ENCODE results near the gene TNS2. TPM values are rescaled to one million over a fixed set of nuclear protein-coding genes. Genes with fewer than 3 reads are reported as not detected.
"Not testable (repeated sequence)": the region's sequence is repeated elsewhere in the genome, so short reads cannot be mapped to it uniquely, and the experiment has no call there.

The TNS2 gene
- total RNA-seq, 1 donor from 2014 or later = 14.9 TPM

DNA sequence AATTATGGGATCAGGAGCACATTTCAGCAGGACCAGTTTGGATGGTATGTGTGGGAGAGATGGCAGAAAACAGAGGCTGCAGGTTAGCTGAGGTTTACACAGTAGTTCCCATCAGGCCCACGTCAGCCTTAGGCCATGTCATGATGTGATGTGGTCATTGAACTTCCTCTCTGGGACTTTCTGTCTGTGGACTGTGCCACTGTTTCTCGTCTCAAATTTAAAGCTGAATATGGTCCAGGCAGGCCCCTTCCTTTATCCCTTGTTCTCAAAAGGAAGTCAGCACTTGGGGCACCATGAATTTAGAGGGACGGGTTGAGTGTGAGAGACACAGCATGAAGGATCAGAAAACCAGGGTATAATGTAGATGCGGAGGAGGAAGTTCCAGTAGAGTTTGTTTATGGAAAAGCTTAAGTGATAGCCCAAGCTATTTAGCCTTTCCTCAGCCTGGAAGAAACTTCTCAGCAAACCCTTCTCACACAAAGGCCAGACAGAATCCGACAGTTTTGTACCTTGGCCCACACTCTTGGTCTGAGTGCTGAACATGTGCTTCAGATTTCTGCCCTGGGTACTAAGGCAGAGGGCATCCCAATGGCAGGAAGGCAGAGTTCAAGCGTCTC is 44.0 kb downstream of the TNS2 start:
- DNase-seq (ENCODE audit: low read depth, low spot score) = no peak

DNA sequence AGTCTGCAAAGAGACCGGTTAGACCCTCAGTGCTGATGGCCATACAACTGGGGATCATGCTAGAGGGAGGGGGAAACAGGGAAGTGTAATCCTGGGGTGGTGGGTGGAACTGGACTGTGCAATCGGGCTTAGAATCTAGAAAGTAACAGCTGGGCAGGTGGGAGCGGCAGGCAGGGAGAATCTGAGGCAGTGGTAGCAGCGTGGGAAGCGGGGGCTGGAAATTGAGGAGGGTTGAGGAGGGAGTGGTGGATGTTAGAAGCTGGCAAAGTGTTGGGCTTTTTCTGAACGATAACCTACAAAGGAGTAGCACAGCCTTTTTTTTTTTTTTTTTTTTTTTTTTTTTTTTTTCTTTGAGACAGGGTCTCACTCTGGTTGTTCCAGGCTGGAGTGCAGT is 44.5 kb downstream of the TNS2 start:
- no peak for DNase-seq (ENCODE audit: low read depth, low spot score)

DNA sequence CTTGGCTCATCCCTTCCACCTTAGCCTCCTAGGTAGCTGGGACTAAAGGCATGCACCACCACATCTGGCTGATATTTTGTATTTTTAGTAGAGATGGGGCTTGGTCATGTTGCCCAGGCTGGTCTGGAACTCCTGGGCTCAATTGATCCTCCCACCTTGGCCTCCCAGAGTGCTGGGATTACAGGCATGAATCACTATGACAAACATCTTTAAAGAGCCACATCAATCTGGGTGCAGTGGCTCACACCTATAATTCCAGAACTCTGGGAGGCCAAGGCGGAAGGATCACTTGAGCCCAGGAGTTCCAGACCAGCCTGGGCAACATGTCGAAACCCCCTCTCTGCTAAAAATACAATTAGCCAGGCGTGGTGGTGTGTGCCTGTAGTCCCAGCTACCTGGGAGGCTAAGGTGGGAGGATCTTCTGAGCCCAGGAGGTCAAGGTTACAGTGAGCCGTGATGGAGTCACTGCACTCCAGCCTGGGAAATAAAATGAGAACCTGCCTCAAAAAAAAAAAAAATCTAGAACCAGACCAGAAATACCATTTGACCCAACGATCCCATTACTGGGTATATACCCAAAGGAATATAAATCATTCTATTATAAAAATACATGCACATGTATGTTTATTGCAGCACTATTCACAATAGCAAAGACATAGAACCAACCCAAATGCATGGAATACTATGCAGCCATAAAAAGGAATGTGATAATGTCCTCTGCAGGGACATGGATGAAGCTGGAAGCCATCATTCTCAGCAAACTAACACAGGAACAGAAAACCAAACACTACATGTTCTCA is 45.1 kb downstream of the TNS2 start:
- DNase-seq (ENCODE audit: low read depth, low spot score) = not testable (repeated sequence)

DNA sequence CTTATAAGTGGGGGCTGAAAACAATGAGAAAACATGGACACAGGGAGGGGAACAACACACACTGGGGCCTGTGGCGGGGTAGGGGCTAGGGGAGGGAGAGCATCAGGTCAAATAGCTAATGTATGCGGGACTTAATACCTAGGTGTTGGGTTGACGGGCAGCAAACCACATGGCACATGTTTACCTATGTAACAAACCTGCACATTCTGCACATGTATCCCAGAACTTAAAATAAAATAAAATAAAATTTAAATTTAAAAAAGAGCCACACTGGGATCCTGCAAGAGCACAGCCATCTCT is 45.7 kb downstream of the TNS2 start:
- not testable (repeated sequence) for DNase-seq (ENCODE audit: low read depth, low spot score)

DNA sequence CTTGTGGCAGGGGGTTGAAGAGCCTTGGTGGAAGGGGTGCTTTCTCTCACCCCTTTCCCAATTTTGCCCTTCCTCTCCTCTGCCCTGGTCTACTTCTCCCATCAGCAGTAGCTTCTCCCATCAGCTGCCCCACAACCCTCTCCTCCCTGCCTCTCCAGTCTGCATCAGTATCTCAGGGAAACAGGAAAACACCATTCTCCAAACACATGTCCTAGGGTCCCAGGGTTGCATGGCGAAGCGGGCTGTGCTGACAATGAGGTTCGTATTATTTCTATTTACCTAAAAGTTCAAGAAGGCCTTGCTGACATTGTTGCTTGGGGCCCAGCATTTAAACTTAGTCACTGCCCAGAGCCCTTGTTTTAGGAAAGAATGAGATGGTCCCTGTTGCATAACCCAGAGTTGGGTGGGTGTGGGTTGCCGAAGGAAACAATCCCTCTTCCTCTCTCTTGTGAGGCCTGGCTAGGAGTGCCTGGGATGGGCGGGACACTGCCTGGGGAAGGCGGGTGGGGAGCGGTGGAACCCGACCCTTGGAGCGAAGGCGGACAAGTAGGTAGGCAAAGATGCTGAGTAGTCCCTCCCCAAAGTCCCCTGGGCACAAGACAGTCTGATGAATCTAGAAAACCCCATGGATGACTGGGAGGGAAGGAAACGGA is 46.4 kb downstream of the TNS2 start:
- DNase-seq (ENCODE audit: low read depth, low spot score) = no peak

DNA sequence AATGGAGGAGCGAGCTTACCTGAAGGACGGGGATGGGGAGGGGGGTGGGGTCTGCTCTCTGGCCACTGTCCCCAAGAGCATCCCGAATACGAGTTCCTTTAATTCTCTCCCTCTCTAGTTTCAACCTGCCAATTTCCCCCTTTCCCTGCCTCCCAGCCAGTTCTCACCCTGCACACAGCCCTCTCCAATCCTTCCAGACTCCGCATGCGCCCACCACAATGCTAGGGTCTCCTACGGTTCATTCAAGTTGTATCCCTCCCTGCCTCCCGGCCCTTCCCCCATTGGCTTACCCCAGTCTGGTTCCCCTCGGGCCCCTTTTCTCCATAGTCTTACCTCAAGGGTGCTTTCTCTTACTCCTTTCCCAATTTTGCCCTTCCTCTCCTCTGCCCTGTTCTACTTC is 46.9 kb downstream of the TNS2 start:
- DNase-seq (ENCODE audit: low read depth, low spot score) = no peak

DNA sequence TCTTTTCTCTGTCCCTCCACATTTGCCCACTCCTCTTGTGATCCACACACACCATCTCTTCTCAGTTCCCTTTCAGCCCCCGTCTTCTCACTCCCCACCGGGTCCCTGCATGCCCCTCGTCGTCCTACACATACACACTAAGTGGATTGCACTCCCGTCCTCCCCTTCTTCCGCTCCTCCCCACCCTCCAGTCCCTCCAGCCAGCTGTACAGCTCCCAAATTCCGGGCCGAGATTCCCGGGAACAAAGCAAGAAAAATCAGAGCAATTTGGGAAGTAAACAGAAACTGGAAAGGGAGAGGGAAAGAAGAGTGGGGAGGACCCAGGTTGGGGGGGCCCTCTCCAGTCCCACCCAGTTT is 47.3 kb downstream of the TNS2 start:
- DNase-seq (ENCODE audit: low read depth, low spot score) = no peak

DNA sequence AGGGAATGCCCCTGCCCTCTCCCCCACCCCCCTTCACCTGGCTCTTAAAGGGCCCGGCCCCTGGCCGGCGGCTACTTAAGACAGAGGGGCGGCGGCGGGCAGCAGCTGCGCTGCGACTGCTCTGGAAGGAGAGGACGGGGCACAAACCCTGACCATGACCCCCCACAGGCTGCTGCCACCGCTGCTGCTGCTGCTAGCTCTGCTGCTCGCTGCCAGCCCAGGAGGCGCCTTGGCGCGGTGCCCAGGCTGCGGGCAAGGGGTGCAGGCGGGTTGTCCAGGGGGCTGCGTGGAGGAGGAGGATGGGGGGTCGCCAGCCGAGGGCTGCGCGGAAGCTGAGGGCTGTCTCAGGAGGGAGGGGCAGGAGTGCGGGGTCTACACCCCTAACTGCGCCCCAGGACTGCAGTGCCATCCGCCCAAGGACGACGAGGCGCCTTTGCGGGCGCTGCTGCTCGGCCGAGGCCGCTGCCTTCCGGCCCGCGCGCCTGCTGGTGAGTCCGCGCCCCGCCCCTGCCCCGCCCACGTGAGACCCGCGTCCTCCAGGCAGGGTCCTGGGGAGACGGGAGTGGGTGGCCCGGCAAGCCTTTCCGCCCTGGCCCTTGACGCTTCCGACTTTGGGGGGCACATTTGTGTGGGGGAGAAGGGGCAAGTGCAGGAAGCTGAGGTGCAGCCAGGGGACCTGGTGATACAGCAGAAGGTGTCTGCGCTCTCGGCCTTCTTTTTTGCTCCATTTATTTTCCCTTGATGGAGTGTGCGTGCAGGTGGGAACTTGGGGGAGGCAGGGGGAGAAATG is 47.9 kb downstream of the TNS2 start, which contains the start of gene IGFBP6:
Gene IGFBP6 (plus strand): TSS at position 104 of the 790 bp plus-strand sequence. CDS start 51 bp downstream, at position 155.
- no peak for DNase-seq (ENCODE audit: low read depth, low spot score)

DNA sequence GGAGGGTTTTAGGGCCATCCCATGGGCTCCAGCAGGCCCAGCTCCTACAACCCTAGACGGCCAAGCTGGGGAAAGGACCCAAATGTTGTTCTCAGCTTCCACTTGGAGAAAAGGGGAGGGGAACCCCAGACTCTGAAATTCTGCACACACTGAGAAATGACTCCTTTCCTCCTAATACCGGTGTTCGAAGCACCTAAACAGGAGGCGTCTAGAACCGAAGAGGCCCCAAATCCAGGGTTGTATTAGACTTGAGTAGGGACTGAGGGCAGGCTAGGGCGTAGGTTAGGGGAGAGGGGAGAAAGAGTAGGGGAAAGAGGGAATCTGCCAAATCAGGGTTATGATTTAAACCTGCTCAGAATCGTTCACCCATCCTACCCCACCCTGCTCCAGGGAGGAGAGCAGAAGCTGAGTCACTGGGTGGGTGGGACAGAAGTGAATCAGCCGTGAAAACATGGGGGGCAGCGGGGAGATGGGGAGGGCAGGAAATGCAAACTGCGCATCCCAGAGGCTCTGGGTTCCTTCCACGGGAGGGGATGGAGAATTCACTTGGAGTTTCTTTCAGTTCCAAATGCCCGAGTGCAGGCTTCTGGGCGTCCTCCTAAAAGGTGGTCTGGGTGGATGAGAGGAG is 48.6 kb downstream of the TNS2 start:
- DNase-seq (ENCODE audit: low read depth, low spot score) = no peak

DNA sequence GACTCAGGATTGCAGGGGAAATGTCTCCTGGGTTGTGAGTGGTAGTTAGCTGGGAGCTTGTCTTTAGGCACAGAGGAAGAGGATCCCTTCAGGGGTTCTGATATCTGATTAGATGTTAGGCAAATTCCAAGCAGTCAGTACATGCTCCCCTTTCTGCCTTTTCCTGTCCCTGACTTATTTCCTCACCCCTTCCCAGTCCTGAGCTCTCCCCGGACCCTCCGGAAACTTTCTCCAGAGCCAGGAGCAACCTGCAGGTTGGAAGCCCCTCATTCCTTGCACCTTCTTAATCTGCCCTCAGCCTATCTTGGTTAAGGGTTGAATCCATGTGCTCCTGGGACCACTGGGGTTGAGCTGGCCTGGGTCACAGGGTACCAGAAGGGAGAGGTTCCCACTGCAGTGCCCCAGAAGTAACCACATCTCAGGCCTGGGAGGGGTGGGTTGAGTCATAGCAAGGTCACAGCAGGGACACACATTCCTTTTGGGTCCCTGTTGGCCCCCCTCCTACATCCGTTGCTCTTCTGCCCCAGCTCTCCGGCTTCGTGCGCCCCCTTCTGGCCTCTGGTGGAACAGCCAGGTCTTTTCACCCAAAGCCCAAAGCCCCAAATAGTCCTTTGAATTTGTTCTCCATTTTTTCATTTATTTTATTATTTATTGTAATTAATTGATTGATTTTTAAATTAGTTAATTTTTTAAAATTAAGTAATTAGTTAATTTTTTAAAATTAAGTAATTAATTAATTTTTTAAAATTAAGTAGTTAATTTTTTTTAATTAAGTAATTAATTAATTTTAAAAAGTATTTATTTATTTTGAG is 49.4 kb downstream of the TNS2 start:
- DNase-seq (ENCODE audit: low read depth, low spot score) = peak; percentile 54

DNA sequence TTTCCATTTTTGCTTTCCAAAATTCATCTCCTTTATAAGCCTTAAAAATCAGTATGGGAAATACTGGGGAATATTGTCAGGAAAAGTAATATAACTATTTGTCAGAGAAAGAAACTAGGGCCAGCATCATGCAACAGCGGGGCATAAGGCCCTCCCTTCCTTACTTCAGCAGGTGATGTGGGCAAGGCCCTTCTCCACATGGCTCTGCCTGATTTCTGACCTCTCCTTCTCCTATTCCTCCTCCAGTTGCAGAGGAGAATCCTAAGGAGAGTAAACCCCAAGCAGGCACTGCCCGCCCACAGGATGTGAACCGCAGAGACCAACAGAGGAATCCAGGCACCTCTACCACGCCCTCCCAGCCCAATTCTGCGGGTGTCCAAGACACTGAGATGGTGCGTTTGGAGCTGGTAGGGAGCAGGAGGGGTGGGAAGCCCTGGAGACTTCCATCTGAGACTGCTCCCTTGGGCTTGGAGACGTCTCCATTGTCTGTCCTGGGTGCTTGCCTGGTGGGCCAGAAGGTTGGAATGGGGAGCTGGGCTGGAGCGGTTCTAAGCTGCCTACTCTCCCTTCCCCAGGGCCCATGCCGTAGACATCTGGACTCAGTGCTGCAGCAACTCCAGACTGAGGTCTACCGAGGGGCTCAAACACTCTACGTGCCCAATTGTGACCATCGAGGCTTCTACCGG is 50.7 kb downstream of the TNS2 start:
- DNase-seq (ENCODE audit: low read depth, low spot score) = no peak

DNA sequence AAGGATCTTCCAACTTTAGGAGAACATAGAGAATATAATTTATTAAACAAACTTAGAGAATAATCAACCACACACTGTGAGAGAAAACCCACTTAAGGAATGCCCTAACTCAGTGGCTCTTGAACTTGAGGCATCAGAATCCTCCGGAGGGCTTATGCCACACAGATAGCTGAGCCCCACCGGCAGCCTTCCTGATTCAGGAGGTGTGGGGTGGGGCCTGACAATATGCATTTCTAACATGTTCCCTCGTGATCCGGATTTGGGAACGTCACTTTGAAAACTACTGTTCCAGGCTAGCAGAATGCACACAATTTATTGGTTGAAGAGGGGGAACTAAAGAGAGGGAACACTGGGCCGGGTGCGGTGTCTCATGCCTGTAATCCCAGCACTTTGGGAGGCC is 51.4 kb downstream of the TNS2 start:
- no peak for DNase-seq (ENCODE audit: low read depth, low spot score)

DNA sequence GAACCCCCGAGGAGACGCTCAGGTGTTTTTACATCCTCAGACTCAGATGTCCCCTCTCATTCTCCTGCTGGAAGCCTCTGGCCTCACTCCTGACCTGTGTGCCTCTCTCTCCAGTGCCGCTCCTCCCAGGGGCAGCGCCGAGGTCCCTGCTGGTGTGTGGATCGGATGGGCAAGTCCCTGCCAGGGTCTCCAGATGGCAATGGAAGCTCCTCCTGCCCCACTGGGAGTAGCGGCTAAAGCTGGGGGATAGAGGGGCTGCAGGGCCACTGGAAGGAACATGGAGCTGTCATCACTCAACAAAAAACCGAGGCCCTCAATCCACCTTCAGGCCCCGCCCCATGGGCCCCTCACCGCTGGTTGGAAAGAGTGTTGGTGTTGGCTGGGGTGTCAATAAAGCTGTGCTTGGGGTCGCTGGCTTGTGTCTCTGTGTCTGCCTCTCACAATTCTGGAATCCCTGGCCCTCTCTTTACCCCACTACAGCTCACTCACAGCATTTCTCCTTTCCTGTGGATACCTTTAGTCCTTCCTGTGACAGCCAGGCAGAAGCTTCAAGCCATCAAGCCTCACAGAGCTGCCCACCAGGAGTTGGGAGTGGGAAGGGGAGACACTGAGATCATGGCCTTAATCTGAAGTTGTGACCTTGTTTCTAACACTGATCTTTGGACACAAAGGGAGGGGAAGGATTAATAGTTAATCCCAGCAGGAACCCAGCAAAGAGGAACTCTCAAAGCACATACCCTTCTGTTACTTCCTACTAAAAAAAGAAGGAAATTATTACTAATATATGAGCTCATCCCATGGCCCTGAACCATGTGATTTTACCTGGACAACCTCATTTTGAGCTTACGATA is 52.3 kb downstream of the TNS2 start:
- no peak for DNase-seq (ENCODE audit: low read depth, low spot score)

DNA sequence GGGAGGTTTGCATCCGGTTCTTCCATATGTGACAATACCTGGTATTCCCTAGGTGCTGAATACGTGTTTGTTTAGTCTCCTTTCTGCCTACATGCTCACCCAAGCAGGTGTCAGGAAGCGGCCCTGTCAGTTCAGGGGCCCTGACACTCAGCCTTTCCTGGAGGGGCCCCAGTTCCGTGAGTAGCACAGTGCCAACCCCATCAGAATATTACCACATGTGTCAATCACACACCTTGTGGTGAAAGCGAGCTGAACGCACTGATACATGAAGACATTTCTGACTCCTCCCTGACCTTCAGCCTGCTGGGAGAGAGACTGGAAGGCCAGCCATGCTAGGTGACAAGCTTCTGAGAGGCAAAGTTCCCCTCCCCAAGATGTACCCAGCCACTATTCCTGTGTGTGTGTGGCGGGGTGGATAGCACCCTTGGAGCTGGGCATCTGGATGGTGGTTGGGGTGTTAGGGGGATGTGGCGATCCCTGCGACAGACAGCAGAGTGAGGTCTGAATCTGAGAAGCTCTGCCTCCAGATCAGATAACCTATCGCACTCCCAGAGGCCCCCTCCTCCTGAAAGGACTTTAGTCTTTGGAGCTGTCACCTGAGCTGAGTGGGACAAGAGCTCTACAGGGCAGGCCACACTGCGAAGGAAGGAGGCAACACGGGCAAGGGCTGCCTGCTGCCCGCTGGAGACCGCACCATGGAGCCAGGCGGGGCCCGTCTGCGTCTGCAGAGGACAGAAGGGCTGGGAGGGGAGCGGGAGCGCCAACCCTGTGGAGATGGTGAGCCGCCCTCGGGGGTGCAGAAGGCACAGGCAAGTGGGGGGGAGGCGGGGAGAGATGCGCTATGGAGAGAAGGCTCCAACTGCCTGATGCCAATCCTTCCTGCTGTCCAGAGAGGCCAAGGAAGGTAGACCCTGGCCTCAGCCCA is 53.3 kb downstream of the TNS2 start, which contains the start of gene SOAT2:
Gene SOAT2 (plus strand): TSS at position 604 of the 925 bp plus-strand sequence. CDS start 92 bp downstream, at position 696.
- DNase-seq (ENCODE audit: low read depth, low spot score) = no peak

DNA sequence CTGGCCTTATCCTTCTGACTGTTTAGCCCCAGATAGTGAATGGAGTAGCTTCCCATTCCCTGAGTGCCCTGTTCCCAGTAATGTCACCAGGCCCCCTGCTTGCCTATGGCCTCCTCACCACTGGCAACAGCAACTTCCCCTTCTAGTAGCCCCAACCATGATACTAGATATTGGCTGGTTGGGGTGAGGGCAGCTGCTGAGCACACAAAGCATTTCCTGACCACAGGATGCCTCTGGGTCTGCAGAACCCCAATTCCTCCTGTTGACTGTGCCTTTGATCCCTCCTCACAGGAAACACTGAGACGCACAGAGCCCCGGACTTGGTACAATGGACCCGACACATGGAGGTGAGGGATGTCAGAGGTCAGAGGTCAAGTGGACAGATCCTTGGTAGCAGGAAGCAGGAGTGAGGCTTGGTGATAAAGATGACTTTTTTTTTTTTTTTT is 54.0 kb downstream of the TNS2 start:
- no peak for DNase-seq (ENCODE audit: low read depth, low spot score)

DNA sequence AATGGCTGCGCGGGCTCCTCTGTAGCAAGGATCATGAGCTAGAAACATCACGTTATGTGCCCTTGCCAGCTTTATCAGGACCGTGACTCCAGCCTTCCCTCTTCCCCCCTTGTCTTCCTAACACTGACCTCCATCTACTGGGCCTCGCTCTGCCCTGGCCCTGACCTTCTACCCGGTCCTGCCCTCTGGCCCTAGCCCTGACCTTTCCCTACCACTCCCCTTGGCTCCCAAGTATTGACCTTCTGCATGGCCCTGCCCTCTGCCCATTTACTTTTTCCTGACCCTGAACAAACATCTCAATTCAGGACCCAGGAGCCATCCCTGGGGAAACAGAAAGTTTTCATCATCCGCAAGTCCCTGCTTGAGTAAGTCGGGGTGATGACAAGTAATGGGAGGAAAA is 55.4 kb downstream of the TNS2 start:
- DNase-seq (ENCODE audit: low read depth, low spot score) = no peak

DNA sequence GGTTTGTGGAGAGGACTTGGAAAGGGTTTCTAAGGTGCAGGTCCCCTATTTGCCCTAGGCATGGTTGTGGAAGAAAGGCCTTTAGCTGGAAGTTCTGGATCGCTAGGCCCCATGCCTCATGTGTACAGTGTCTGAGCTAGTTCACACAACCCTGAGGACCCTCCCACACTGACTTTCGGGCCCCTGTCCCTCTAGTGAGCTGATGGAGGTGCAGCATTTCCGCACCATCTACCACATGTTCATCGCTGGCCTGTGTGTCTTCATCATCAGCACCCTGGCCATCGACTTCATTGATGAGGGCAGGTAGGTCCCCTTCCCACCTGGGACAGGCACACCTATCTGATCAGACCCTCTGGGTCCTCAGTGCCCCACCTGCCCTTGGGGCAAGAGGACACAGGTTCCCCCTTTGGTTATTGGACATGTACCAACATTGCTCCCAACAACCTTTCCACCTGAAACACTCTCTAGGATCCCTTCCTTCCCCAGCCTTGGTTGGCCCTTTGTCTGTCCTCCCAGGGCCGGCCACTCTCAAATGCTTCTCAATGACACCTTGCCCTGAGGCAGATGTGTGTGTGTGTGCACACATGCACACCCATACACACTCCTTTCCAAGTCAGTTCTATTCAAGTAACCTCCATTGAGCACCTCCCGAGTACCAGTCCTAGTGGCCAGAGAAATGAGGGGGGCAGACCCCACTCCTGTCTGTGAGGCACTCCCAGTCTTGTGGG is 56.0 kb downstream of the TNS2 start:
- DNase-seq (ENCODE audit: low read depth, low spot score) = no peak

All from pulmonary artery endothelial cell (primary cell).